Neural cell (in vitro differentiated cells): ENCODE data around the gene MTX2. TPM values are rescaled to one million over a fixed set of nuclear protein-coding genes. Genes with fewer than 3 reads are reported as not detected.

Experiments
- H2AFZ ChIP-seq: fragments of 200-600, 300-800 bp; sonication (generic), shearing (Covaris generic); 2 replicates; pipeline ENCODE4 v1.6.0; 2014; ENCODE audit warnings: low read depth, mild to moderate bottlenecking, antibody characterized with exemption, low read length, moderate library complexity
- H3F3A ChIP-seq: fragments of 200-600 bp; shearing (Covaris generic); 2 replicates; pipeline ENCODE4 v1.6.1; 2016; ENCODE audit warnings: mild to moderate bottlenecking, moderate library complexity, mixed read lengths, antibody characterized with exemption, low read length; ENCODE audit not compliant: insufficient read depth, poor library complexity, severe bottlenecking
- H3K27ac ChIP-seq: fragments of 200-600, 300-800 bp; sonication (generic), shearing (Covaris generic); 2 replicates; pipeline ENCODE4 v1.5.1; 2014; ENCODE audit warnings: mild to moderate bottlenecking, low read length, moderate library complexity
- H3K27me3 ChIP-seq: fragments of 300-800, 200-600 bp; sonication (generic), shearing (Covaris generic); 2 replicates; pipeline ENCODE4 v1.6.0; 2014; ENCODE audit warnings: mild to moderate bottlenecking, low read depth, low read length, moderate library complexity; ENCODE audit not compliant: insufficient read depth
- H3K36me3 ChIP-seq: fragments of 300-800, 200-600 bp; sonication (generic), shearing (Covaris generic); 2 replicates; pipeline ENCODE4 v1.5.1; 2014; ENCODE audit warnings: mild to moderate bottlenecking, antibody characterized with exemption, low read length, moderate library complexity; ENCODE audit not compliant: insufficient read depth
- H3K4me2 ChIP-seq: fragments of 300-800, 200-600 bp; sonication (generic), shearing (Covaris generic); 2 replicates; pipeline ENCODE4 v1.6.0; 2014; ENCODE audit warnings: mild to moderate bottlenecking, low read length
- H3K4me3 ChIP-seq: fragments of 300-800, 200-600 bp; sonication (generic), shearing (Covaris generic); 2 replicates; pipeline ENCODE4 v1.5.1; 2014; ENCODE audit warnings: mild to moderate bottlenecking, low read length, moderate library complexity
- H3K79me2 ChIP-seq: fragments of 200-600 bp; shearing (Covaris generic); replicated peaks from 2 replicates; pipeline ENCODE4 v1.6.0; 2014; ENCODE audit warnings: mild to moderate bottlenecking, low read length, moderate library complexity; ENCODE audit not compliant: insufficient read depth
- H3K9ac ChIP-seq: fragments of 300-800, 200-600 bp; sonication (generic), shearing (Covaris generic); 2 replicates; pipeline ENCODE4 v1.6.1; 2016; ENCODE audit warnings: mild to moderate bottlenecking, low read length, mixed read lengths
- H3K9me2 ChIP-seq: fragments of 200-600 bp; shearing (Covaris generic); 2 replicates; pipeline ENCODE4 v1.6.1; 2016; ENCODE audit warnings: mild to moderate bottlenecking, low read length, mixed read lengths; ENCODE audit not compliant: insufficient read depth
- H3K9me3 ChIP-seq: fragments of 200-600, 300-800 bp; sonication (generic), shearing (Covaris generic); 2 replicates; pipeline ENCODE4 v1.6.1; 2016; ENCODE audit warnings: mild to moderate bottlenecking, mixed run types, low read length, moderate library complexity, mixed read lengths
- H4K20me1 ChIP-seq: fragments of 200-600 bp; shearing (Covaris generic); 2 replicates; pipeline ENCODE4 v1.6.1; 2016; ENCODE audit warnings: mild to moderate bottlenecking, mixed run types; ENCODE audit not compliant: insufficient read depth
- EP300 ChIP-seq: fragments of 450-650 bp; conservative IDR thresholded peaks from 2 replicates; pipeline ENCODE4 v1.6.1; 2014; ENCODE audit warnings: antibody characterized with exemption, mild to moderate bottlenecking, moderate library complexity; ENCODE audit not compliant: poor library complexity, severe bottlenecking
- EZH2 ChIP-seq: fragments of 200-600, 300-800 bp; shearing (Covaris generic), sonication (generic); IDR thresholded peaks from 2 replicates; pipeline ENCODE4 v1.6.1; 2014; ENCODE audit warnings: antibody characterized with exemption, low read length, borderline replicate concordance, mild to moderate bottlenecking; ENCODE audit not compliant: insufficient read depth, poor library complexity, severe bottlenecking
- POLR2AphosphoS5 ChIP-seq: IDR thresholded peaks from 2 replicates; pipeline ENCODE4 v1.6.1; 2012
- RAD21 ChIP-seq: fragments of 450-650 bp; conservative IDR thresholded peaks from 2 replicates; pipeline ENCODE4 v1.6.1; 2014; ENCODE audit warnings: antibody characterized with exemption, mild to moderate bottlenecking, moderate library complexity
- REST ChIP-seq: IDR thresholded peaks from 2 replicates; pipeline ENCODE4 v1.6.1; 2012; ENCODE audit warnings: borderline replicate concordance
- SMC3 ChIP-seq: fragments of 450-650 bp; conservative IDR thresholded peaks from 2 replicates; pipeline ENCODE4 v1.6.1; 2014; ENCODE audit warnings: antibody characterized with exemption, mild to moderate bottlenecking, moderate library complexity; ENCODE audit not compliant: poor library complexity
- TAF1 ChIP-seq: IDR thresholded peaks from 2 replicates; pipeline ENCODE4 v1.6.1; 2012; ENCODE audit warnings: low read depth
- polyA plus RNA-seq: library from polyadenylated mRNA; depleted of rRNA; stranded (reverse); fragments of >200 nt; gene quantifications from 2 replicates; pipeline ENCODE4 v1.2.3, GENCODE V29; 2014

Gene MTX2
- polyA plus RNA-seq, 1 donor from 2014 or later: 128 TPM

GRCh38 chr2:176356251-176356650 is 87.0 kb downstream of the MTX2 start:
- no peak for TF ChIP-seq EZH2
- Histone ChIP-seq H3K27ac (no peak overlapping the region), H3K4me2 (no peak overlapping the region), H3K4me3 (no peak overlapping the region), H4K20me1 (no peaks in the 10 kb centered on the region), H3K9me2 (no peaks in the 10 kb centered on the region), H3K36me3 (no peaks in the 10 kb centered on the region), H3F3A (no peaks in the 10 kb centered on the region), H3K9me3 (no peaks in the 10 kb centered on the region), H3K27me3 (no peaks in the 10 kb centered on the region), H3K79me2 (no peaks in the 10 kb centered on the region), H2AFZ (no peak overlapping the region), H3K9ac (no peak overlapping the region)

GRCh38 chr2:176364273-176364977 is 95.2 kb downstream of the MTX2 start:
- H3K4me3 ChIP-seq: no peak overlapping the region
- no peaks in the 10 kb centered on the region for H3K9me2 ChIP-seq
- H3K9ac ChIP-seq: no peak overlapping the region
- H2AFZ ChIP-seq: no peak overlapping the region
- no peak overlapping the region for H3K4me2 ChIP-seq
- no peaks in the 10 kb centered on the region for H3K9me3 ChIP-seq
- no peak overlapping the region for H3K27ac ChIP-seq
- no peaks in the 10 kb centered on the region for H3K79me2 ChIP-seq
- no peaks in the 10 kb centered on the region for H3K36me3 ChIP-seq
- H3K27me3 ChIP-seq: no peaks in the 10 kb centered on the region
- TF ChIP-seq SMC3: no peak
- no peak for TF ChIP-seq RAD21
- no peaks in the 10 kb centered on the region for H4K20me1 ChIP-seq
- H3F3A ChIP-seq: no peaks in the 10 kb centered on the region

GRCh38 chr2:176368349-176368748 is 99.1 kb downstream of the MTX2 start:
- Histone ChIP-seq H3F3A (no peaks in the 10 kb centered on the region), H3K9me3 (no peaks in the 10 kb centered on the region), H3K4me2 (no peak overlapping the region), H3K9ac (no peak overlapping the region), H3K36me3 (no peaks in the 10 kb centered on the region), H4K20me1 (no peaks in the 10 kb centered on the region), H3K27me3 (no peaks in the 10 kb centered on the region), H3K27ac (no peak overlapping the region), H3K79me2 (no peaks in the 10 kb centered on the region), H2AFZ (no peak overlapping the region), H3K4me3 (no peak overlapping the region), H3K9me2 (no peaks in the 10 kb centered on the region)
- TF ChIP-seq EP300 (no peak), POLR2AphosphoS5 (no peak), TAF1 (no peak), REST (no peak)
